ENCODE data around the gene CDR2L.

CDR2L gene

DNA sequence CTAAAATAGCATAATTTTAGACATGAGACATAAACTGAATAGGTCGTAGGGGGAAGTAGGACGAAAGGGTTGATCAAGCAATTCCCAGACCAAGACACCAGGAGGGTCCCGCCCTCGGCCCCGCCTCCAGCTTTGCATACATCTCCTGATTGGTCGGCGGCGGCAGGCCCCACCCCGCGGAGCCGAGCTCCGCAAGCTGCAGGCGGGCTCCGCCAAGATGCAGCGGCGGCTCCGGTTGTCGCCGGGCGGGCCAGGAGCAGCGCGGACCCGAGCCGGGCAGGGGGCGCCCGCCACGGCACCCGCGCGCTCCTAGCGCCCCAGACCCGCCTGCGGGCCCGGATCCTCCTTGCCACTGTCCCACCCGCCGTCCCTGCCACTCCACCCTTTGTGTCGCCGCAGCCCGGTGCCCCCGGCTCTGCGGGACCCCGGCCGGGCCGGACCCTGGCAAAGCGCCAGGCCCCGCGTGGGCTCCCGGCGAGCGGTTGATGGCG is at the start of gene CDR2L:
Gene CDR2L (plus strand): TSS at position 215 of the 491 bp plus-strand sequence. CDS start 412 bp downstream, outside the sequence.
- peak within 1 kb of the TSS; percentile 72 for H3K4me3 ChIP-seq (ENCODE audit: low read depth, low read length)
- peak; percentile 77 for DNase-seq (ENCODE audit: low read depth)

DNA sequence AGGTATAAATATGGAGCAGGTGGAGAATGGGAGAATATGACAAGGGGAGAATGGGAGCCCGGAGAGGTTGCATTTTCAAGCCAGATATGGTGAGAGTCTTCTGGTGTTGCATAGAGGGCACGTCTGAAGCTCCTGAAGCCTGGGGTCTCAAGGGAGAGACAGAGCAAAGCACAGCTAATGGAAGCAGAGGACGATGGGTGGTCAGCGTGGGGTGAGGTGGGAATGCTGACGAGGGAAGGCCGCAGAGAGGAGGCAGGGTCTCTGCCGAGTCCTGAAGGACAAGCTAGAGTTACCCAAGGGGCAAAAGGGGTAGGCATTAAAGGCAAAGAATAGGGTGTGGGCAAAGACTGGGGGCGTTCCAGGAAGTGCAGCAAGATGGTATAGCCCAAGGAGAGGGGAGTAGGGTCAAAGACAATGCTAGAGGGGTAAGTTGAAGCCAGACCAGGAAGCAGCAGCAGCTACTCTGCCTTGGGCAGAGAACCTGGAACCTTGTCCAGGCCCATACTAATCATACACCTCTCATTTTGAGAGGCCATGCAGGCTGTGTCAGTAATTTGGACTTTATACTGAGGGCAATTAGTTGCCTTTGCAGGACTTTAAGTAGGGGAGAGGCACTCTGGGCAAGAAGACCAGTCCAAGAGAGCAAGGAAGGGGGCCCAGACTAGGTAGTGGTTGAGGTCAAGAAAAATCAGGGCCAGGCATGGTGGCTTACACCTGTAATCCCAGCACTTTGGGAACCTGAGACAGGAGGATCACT is 49.1 kb upstream of the CDR2L start:
- no peak overlapping the region for H3K4me3 ChIP-seq (ENCODE audit: low read depth, low read length)
- no peak for DNase-seq (ENCODE audit: low read depth)

DNA sequence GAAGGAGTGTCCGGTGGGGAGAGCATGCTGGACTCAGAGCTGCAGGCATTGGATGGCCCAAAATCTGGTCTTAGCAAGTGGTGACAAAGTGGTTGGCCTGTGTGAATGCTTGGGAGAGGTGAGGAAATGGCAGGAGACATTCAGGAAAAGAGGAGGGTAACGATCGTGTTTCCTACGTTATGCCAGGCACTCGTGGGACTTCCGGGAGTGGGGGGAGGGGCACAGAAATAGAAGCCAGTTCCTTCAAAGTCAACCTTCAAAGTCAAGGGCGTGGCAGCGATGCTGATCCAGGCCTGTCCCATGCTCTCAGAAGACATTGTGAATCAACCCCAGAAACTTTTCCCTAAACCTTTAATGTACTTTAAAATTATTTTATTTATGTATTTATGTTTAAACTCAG is 47.9 kb upstream of the CDR2L start:
- no peak overlapping the region for H3K4me3 ChIP-seq (ENCODE audit: low read depth, low read length)
- no peak for DNase-seq (ENCODE audit: low read depth)

DNA sequence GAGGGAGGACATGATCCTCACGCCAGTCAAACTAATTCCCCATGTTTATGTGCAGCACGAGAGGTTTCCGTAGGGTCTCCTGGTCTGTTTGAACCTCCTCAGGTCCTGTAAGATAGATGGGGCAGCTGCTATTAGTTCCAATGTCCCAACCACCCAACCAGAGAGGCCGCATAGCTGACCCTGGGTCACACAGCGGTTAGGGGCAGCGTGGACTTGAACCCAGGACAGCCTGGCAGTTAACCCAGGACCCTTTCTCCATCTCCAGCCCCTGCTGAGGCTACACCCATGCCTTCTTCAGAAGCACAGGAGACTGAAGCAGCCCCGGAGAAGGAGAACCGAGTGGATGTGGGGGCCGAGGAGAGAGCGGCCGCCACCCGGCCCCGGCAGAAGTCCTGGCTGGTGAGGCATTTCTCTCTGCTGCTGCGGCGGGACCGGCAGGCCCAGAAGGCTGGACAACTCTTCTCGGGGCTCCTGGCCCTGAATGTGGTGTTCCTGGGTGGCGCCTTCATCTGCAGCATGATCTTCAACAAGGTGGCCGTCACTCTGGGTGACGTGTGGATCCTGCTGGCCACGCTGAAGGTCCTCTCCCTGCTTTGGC is 46.2 kb upstream of the CDR2L start:
- no peak overlapping the region for H3K4me3 ChIP-seq (ENCODE audit: low read depth, low read length)
- DNase-seq (ENCODE audit: low read depth): no peak

DNA sequence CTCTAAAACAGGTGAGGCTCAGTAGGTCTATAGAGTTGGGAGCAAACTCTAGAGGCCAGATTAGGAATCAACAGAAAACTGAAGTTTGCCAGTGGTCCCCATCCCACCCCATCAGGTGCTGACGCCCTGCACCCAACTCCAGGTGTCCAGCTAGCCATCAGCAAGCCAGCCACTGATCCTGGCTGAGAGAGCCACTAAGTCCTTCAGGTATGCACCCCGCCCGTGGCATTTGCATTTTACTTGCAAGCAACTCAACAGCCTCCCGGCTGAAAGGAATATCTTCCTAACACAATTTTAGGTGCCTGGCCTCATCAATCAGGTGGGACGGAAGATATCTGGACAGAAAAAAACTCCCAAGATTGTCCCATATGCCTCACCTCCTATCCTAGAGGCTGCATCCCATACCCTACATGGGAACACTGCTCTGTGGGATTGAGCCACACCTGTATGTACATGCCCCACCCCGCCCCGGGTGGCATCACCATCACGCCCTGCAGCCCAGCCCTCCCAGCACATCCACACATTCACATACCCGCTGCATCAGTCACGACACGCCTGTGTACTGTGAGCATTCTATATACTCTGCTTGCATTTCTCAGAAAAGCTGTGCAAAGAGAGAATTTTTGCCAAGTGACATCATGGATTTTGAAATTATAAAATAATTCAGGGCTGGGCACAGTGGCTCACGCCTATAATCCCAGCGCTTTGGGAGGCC is 43.5 kb upstream of the CDR2L start:
- no peak overlapping the region for H3K4me3 ChIP-seq (ENCODE audit: low read depth, low read length)
- DNase-seq (ENCODE audit: low read depth): no peak

DNA sequence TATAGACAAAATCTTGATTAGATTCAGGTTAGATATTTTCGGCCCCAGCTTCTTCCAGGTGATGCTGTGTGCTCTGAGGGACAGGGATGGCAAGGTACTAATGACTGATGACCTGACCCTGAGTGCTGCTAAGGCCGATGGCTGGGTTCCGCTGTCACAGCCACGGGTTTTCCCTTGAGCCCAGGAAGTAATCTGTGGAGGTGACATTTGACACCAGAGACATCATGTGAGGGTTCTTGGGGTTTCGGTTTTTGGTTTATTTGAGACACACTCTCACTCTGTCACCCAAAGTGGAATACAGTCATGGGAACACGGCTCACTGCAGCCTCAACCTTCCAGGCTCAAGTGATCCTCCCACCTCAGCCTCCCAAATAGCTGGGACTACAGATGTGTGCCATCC is 41.9 kb upstream of the CDR2L start:
- DNase-seq (ENCODE audit: low read depth): no peak
- H3K4me3 ChIP-seq (ENCODE audit: low read depth, low read length): no peak overlapping the region

DNA sequence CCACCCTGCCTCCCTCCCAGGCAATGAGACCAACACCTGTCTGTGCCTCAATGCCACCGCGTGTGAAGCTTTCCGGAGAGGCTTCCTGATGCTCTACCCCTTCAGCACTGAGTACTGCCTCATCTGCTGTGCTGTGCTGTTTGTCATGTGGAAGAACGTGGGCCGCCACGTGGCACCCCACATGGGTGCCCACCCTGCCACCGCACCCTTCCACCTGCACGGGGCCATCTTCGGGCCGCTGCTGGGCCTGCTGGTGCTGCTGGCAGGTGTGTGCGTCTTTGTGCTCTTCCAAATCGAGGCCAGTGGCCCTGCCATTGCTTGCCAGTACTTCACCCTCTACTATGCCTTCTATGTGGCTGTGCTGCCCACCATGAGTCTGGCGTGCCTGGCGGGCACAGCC is 40.8 kb upstream of the CDR2L start:
- no peak for DNase-seq (ENCODE audit: low read depth)
- no peak overlapping the region for H3K4me3 ChIP-seq (ENCODE audit: low read depth, low read length)

DNA sequence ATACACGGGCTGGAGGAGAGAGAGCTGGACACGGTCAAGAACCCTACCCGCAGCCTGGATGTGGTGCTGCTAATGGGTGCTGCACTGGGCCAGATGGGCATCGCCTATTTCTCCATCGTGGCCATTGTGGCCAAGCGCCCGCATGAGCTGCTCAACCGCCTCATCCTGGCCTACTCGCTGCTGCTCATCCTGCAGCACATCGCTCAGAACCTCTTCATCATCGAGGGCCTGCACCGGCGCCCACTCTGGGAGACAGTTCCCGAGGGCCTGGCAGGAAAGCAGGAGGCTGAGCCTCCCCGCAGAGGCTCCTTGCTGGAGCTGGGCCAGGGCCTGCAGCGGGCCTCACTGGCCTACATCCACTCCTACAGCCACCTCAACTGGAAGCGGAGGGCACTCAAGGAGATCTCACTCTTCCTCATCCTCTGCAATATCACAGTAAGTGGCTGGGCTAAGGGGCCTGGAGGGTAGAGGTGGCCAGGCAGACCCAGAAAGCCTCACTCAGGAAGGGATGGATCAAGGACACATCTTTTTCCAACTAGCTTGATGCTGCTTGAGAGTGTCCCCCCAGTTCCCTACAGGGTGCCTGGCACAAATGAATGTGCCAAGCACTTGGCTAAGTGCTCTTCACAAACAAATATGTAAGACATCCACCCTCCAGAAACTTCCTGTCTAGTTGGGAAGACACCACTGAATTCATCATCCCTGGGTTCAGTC is 40.2 kb upstream of the CDR2L start:
- no peak overlapping the region for H3K4me3 ChIP-seq (ENCODE audit: low read depth, low read length)
- DNase-seq (ENCODE audit: low read depth): no peak

DNA sequence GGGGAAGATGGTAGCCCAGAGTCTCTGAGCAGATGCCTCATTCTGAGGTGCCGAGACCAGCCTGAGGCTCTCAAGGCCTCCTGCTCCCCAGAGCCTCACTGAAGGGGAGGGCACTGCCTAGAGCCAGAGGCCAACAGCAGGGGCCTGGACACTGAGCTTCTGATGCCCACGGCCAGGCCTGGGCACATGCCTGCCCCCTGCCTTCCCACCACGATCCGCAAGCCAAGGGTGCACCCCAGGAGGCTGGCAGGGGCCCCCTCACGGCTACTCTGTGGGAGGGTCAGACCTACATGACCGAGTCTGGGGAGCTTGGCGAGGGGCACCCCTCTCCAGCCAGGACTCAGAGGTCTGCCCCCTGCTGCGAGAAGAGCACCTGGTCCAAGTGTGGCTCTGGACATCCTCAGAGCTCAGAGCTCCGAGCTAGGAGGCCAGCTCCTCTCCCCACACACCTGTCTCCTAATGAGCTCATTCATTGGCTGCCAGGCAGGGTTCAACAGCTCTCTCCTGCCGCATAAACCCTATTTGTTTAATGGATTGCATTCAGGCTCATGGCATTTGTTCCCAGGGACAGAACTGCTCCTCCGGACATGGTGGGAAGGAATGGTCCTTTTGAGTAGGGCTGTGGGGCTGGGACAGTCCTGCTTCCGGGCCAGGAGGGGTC is 37.8 kb upstream of the CDR2L start:
- DNase-seq (ENCODE audit: low read depth): no peak
- H3K4me3 ChIP-seq (ENCODE audit: low read depth, low read length): no peak overlapping the region

DNA sequence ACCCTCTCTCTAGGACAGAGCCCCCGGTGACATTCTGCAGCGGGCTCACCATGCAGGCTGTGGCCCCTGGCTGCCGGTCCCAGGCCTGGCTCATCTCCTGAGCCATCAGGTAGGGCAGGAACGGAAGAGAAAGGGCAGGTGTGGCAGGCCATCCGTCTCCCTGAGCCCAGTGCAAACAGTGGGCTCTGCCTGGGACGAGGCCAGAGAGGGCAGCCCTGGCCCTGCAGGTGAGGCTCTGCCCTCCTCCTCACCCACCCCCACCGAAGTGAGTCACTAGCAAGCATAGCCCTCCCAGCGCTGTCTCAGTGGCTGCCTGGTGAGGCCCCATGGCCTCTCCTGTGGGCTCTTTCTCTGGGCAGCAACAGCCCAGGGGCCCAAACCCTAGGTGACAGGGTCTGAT is 37.2 kb upstream of the CDR2L start:
- no peak overlapping the region for H3K4me3 ChIP-seq (ENCODE audit: low read depth, low read length)
- DNase-seq (ENCODE audit: low read depth): no peak

DNA sequence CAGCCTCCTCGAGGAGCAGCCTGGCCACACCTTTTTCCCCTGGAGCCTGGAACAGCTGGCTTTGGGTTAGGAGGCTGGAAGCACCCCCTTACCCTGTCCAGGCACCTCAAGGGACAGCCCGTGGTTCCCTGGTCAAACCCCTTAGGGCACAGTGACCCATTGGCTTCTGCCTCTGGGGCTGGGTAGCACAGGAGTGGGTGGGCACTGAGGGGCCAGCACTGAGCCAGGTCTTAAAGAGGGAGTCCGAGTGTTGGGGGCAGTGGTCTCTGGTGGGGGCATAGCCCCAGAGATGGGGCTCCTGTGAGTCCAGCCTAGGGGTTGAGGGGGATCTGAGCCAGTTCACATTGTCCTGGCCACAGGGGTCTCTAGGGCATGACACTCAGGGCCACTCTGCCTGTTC is 36.4 kb upstream of the CDR2L start:
- no peak overlapping the region for H3K4me3 ChIP-seq (ENCODE audit: low read depth, low read length)
- no peak for DNase-seq (ENCODE audit: low read depth)

DNA sequence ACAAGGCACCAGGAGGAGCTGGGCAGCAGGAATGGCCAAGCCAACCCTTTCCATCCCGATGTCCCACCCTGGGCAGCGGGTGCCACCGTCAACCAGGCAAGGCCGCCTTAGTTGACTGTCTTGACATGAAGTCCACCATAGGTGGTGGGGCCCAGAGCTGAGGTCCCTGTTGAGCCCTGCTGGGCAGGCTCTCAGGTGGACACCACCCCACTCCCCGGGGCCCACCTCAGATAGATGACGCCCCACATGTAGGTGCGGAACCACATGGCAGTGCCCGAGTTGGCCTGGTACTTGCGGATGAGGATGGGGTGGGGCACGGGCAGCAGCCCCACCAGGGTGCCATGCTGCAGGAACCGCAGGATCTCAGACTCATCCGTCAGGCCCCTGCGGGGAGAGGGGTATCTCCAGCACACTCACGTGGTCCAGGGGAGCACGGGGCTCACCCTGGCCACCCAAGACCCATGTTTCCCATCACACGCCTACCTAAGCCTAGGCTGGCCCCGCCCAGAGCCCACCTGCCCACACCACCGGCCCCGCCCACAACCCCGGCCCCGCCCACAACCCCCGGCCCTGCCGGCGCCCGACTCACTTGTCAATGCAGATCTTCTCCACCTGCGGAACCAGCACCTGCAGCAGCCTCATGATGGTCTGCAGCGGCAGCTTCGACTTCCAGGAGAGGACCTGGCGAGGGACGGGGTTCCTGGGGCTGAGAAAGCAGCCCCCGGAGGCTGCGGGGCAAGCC is 35.6 kb upstream of the CDR2L start:
- no peak for DNase-seq (ENCODE audit: low read depth)
- no peak overlapping the region for H3K4me3 ChIP-seq (ENCODE audit: low read depth, low read length)

DNA sequence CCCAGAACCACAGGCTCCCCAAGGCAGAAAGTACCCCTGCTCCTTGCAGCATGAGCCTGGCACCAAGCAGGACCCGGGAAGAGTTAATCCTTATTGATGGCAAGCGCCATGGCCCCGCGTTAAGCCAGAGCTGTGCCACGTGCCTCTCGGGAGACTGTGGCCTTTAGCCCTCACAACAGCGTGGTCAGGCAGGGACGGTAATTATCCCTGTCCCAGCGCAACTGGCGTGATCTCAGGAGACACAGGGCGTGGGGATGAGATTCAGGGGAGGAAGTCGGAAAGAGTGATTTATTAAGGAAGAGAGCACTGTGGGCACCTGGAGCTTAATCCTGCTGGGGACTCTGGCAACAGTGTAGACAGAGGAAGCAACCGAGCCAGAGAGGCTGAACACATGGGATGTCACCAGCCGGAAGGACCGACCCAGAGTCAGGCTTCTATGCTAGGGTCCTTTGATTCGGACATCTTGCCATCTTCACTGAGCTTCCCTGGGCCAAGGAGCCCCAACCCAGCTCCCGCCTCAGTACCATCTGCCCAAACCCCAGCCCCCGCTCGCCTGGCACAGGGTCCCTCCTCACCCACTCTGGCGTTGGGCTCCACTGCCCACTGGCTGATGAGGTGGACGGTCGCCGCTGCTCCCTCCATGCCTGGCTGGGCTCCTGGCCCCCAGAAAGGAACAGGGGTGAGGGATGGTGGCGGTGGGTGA is 34.9 kb upstream of the CDR2L start:
- DNase-seq (ENCODE audit: low read depth): no peak
- no peak overlapping the region for H3K4me3 ChIP-seq (ENCODE audit: low read depth, low read length)

DNA sequence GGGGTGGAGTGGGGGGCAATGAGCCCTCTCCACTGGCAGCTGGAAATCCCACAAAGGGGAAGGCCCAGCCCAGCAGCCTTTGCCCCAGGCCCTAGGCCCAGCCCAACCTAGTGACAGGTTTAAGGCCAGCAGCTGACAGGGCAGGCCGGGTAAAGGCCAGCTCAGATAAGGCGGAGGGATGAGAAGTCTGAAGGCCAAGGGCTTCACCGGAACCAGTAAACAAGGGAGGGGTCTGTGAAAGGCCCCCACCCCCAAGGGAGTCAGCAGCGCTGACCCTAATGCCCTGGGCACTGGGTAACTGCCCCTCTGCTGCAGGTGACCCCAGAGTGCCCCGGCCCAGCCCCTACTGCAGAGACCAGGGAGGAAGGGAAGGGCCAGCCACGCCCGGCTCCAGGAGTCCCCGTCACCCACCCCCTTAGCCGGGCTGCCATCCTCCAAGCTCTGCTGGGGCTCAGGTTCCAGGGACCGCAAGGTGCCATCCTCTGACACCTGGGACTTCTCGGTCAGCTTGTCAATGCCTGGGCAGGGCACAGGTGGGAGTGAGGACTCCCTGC is 34.2 kb upstream of the CDR2L start:
- no peak for DNase-seq (ENCODE audit: low read depth)
- no peak overlapping the region for H3K4me3 ChIP-seq (ENCODE audit: low read depth, low read length)

DNA sequence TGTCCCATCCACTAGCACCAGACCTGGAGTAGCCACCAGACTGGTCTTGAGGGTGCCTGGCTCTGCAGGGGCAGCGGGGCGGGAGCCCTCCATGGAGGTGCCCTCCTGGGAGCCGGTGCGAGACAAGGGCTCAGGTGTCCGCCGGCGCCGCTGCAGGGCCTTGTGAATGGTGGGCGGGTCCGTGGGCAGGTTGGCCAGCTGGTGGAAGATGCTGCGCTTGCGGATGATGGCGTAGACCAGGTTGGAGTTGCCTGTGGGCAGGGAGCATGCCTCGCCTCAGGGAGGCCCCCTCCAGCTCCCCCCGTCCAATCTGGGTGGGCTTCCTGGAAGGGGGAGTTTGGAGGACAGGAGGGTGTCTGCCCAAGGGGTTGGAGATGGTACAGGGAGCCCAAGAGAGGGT is 33.3 kb upstream of the CDR2L start:
- H3K4me3 ChIP-seq (ENCODE audit: low read depth, low read length): no peak overlapping the region
- DNase-seq (ENCODE audit: low read depth): no peak

DNA sequence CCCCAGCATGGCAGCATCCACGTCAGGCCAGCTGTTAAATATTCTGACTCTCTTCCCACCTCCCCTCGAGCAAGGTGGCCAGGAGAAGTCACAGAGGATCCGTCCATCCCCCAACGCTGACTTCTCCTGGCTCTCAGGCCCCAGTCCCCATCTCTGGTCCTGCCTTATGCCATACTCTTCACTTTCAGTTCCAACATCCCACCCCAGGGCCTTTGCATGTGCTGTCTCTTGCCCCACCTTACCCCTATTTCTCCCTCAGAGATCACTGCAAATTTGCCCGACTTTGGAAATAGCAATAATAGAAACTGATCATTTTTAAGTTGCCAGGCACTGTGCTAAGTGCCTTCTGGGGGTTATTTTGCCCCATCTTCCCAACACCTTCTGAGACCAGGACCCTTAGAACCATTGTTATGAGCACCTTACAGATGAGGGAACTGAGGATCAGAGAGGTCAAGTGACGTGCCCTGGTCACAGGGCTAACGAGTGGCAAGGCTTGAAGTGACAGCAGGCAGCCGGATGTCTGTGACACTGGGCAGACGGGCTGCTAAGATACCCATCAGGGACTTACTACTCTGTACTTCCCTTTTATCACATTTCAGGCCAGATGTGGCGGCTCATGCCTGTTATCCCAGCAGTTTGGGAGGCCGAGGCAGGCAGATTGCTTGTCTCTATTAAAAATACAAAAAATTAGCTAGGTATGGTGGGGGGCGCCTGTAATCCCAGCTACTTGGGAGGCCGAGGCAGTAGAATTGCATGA is 32.6 kb upstream of the CDR2L start:
- DNase-seq (ENCODE audit: low read depth): no peak
- no peak overlapping the region for H3K4me3 ChIP-seq (ENCODE audit: low read depth, low read length)

DNA sequence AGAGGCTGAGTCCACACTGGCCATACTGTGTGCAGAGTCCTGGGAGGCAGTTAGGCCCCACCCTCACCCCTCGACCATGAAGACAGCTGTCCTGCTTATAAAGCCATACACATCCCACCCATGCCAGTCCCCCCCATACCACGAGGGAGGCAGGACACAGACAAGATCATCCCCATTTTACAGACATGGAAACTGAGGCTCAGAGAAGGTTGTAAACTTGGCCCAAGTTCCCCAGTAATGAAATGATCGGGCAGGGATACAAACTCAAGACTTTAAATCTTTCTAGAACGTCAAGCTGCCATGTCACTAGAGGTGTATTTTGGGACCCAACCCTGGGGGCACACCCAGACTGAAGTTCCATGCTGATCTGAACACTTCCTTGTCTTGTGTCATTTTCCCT is 31.3 kb upstream of the CDR2L start:
- H3K4me3 ChIP-seq (ENCODE audit: low read depth, low read length): no peak overlapping the region
- no peak for DNase-seq (ENCODE audit: low read depth)

Data from skeletal muscle cell (primary cell).